MM.1S (cell line): Measurements from ENCODE around the gene LBH.

Experiments
- CTCF ChIP-seq: fragments of 300-600 bp; sonication (generic); IDR thresholded peaks from 2 replicates; pipeline ENCODE4 v1.5.1; 2016; ENCODE audit warnings: antibody characterized with exemption, low read length, mixed read lengths
- EZH2 ChIP-seq: fragments of 300-600 bp; sonication (generic); optimal IDR thresholded peaks from 2 replicates; pipeline ENCODE3; 2017; ENCODE audit warnings: low read depth, mild to moderate bottlenecking, antibody characterized with exemption, low read length, mixed read lengths

- TF ChIP-seq CTCF: no peak
- TF ChIP-seq EZH2: no peak
These were observed 52.7 kb downstream of the LBH start for GRCh38 chr2:30283931-30284565.
